PFSK-1 (cell line): Measurements from ENCODE around the gene KHK.

Source experiments
- FOXP2 ChIP-seq: optimal IDR thresholded peaks from 2 replicates; pipeline ENCODE3; 2011; ENCODE audit warnings: borderline replicate concordance, control low read depth, inconsistent platforms; ENCODE audit not compliant: insufficient read depth; ENCODE audit errors: extremely low read length, extremely low read depth
- POLR2AphosphoS5 ChIP-seq: IDR thresholded peaks from 2 replicates; pipeline ENCODE4 v1.6.1; 2012; ENCODE audit warnings: low read depth, mild to moderate bottlenecking, control low read depth, low read length, moderate library complexity

DNA sequence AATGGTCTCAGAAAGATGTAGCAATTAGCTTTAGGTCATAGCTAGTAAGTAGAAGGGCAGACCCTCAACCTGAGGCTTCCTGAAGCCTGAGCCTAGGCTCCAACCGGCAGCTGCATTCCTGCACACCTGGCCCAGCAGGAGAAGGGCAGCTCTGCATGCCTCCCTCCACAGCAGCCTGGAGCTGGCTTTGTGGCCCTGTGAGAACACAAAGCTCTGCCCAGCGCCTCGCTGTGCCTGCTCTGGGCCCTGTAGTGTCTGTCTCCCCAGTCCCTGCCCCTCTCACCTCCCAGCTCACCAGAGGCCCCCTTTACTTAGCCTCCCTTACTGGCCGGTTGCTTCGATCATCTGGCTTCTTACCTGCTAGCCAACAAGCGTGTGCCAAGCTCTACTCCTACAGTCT is 47.1 kb upstream of the KHK start:
- no peak for TF ChIP-seq FOXP2
- TF ChIP-seq POLR2AphosphoS5: no peak
